GM18909 (cell line): ENCODE results near the gene LUC7L2.
"Not testable (repeated sequence)": the region's sequence is repeated elsewhere in the genome, so short reads cannot be mapped to it uniquely, and the experiment has no call there.

ENCODE experiments used
- ATAC-seq: cut with Tn5 transposase; IDR thresholded peaks from one replicate; pipeline ENCODE4 v1.9.1; 2021; ENCODE audit warnings: mild to moderate bottlenecking; ENCODE audit not compliant: unreplicated experiment, poor library complexity

LUC7L2 gene

GRCh38 chr7:139354729-139355128 lies 5.0 kb upstream of the LUC7L2 start:
- no peak for ATAC-seq

GRCh38 chr7:139355320-139355719 lies 4.4 kb upstream of the LUC7L2 start:
- ATAC-seq, result no peak

GRCh38 chr7:139357729-139358506 lies 1.8 kb upstream of the LUC7L2 start:
- ATAC-seq, result not testable (repeated sequence)

- ATAC-seq, result peak; percentile 14
These were observed 941 bp upstream of the LUC7L2 start for GRCh38 chr7:139358541-139359365.

GRCh38 chr7:139360210-139360947 lies 685 bp downstream of the LUC7L2 start:
- ATAC-seq, result peak; percentile 74

- ATAC-seq, result no peak
These were observed 1.2 kb downstream of the LUC7L2 start for GRCh38 chr7:139360948-139361307.

GRCh38 chr7:139361523-139361922 lies 1.8 kb downstream of the LUC7L2 start:
- no peak for ATAC-seq

GRCh38 chr7:139362302-139362701 lies 2.6 kb downstream of the LUC7L2 start:
- ATAC-seq, result no peak

- no peak for ATAC-seq
These were observed 3.3 kb downstream of the LUC7L2 start for GRCh38 chr7:139362981-139363380.

GRCh38 chr7:139365336-139365735 lies 5.6 kb downstream of the LUC7L2 start:
- no peak for ATAC-seq

- no peak for ATAC-seq
These were observed 6.7 kb downstream of the LUC7L2 start for GRCh38 chr7:139366400-139366799.

GRCh38 chr7:139367438-139368155 lies 7.9 kb downstream of the LUC7L2 start:
- no peak for ATAC-seq

- no peak for ATAC-seq
These were observed 10.7 kb downstream of the LUC7L2 start for GRCh38 chr7:139370301-139370942.

GRCh38 chr7:139370943-139371313 lies 11.2 kb downstream of the LUC7L2 start:
- ATAC-seq, result no peak

GRCh38 chr7:139374246-139374645 lies 14.6 kb downstream of the LUC7L2 start:
- ATAC-seq, result no peak

GRCh38 chr7:139382439-139382838 lies 22.7 kb downstream of the LUC7L2 start:
- no peak for ATAC-seq

GRCh38 chr7:139384611-139385010 lies 24.9 kb downstream of the LUC7L2 start:
- no peak for ATAC-seq

- no peak for ATAC-seq
These were observed 27.9 kb downstream of the LUC7L2 start for GRCh38 chr7:139387594-139387993.

GRCh38 chr7:139389091-139389490 lies 29.4 kb downstream of the LUC7L2 start:
- ATAC-seq, result no peak

GRCh38 chr7:139389774-139390173 lies 30.1 kb downstream of the LUC7L2 start:
- no peak for ATAC-seq
